ENCODE results near the gene FCER1G. TPM values are rescaled to one million over a fixed set of nuclear protein-coding genes. Genes with fewer than 3 reads are reported as not detected.

FCER1G gene
- total and polyA plus RNA-seq, 2 donors (not counting 3 experiments of a cell fraction or from before 2014, with no cell fraction given), result 1.1 to 1.6 TPM

DNA sequence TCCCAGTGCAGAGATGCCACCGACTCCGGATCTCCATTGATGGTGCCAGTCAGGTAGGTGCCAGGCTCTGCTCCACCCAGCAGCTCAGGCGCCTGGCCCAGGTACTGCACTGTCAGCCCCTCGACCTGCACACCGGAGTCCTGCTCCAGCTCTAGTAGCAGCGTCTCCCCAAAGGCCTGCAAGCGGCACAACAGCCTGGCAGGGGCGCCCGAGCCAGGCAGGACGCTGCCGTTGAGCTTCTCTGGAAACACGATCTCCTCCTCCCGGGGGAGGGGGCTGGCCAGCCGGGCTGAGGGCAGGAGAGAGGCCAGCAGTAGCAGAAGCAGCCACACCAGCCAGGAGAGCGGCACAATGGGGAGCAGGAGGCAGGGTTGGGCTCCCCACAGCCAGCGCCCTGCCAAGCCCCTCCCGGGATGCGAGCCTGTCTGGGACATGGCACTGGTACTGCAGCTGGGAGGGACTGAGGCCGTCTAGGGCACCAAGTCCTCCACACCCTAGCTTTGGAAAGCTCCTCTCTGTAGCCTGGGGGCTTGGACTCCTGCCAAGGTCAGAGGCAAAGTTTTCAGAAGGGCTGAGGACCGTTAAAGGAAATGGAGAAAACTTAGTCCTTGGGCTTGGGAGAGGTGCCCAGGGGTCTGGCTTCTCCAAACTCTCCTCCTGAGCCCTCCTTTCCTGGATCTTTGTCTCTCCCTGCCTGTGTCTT is 16.8 kb upstream of the FCER1G start:
- Histone ChIP-seq H3K4me3 (replicated peaks in 1 of 3; ENCODE audit: insufficient read depth in 1 of 3, low read depth in 1 of 3, low read length in 3 of 3) (peak overlapping the region; percentile 26 to 51 (median 44)), H3K79me2 (ENCODE audit: control insufficient read depth, insufficient read depth, low read length) (peaks cover 44% of the 10 kb centered on the region), H3K36me3 (ENCODE audit: control insufficient read depth in 2 of 2, extremely low read depth in 1 of 2, insufficient read depth in 2 of 2, low read length in 2 of 2) (peaks cover 0 to 2% of the 10 kb centered on the region in 2 experiments), H2AFZ (ENCODE audit: low read depth, low read length) (peak overlapping the region; percentile 16), H3K27ac (ENCODE audit: insufficient read depth, low read depth, low read length) (peak overlapping the region; percentile 98), H3K4me2 (ENCODE audit: insufficient read depth, low read length) (peak overlapping the region; percentile 47), H4K20me1 (replicated peaks; ENCODE audit: control insufficient read depth, extremely low read depth, insufficient read depth, low read length) (no peaks in the 10 kb centered on the region), H3K27me3 (ENCODE audit: control insufficient read depth in 2 of 2, insufficient read depth in 2 of 2, low read length in 2 of 2) (no peaks in the 10 kb centered on the region), H3K9me1 (replicated peaks; ENCODE audit: control insufficient read depth, extremely low read depth, insufficient read depth, low read length) (no peaks in the 10 kb centered on the region), H3K4me1 (ENCODE audit: control insufficient read depth, extremely low read depth, insufficient read depth, low read length) (peaks cover 59% of the 10 kb centered on the region), H3K9me3 (replicated peaks; ENCODE audit: control insufficient read depth, insufficient read depth, low read length) (no peaks in the 10 kb centered on the region), H3K9ac (replicated peaks; ENCODE audit: extremely low read depth, insufficient read depth, low read length) (peak overlapping the region; percentile 42)
- intact Hi-C loops (cut with micrococcal nuclease), result no loop called here
- POLR2A ChIA-PET, result interaction anchor here (0.5 kb wide), 1 partner anchor 44 kb away, joined by 3 read pairs; no protein-coding TSS in a partner anchor
- peak; percentile 62 for DNase-seq (ENCODE audit: low read depth, low spot score)
- peak; percentile 78 for TF ChIP-seq POLR2A (IDR thresholded peaks at IDR 0.05; ENCODE audit: low read depth, low read length)
- no peak for TF ChIP-seq EZH2 (IDR thresholded peaks at IDR 0.05; ENCODE audit: borderline replicate concordance, low read depth, low read length, severe bottlenecking)
- TF ChIP-seq GATA2 (IDR thresholded peaks at IDR 0.05; ENCODE audit: insufficient read depth, insufficient read length, low read depth, low read length), result no peak
- TF ChIP-seq, protein P1, sequence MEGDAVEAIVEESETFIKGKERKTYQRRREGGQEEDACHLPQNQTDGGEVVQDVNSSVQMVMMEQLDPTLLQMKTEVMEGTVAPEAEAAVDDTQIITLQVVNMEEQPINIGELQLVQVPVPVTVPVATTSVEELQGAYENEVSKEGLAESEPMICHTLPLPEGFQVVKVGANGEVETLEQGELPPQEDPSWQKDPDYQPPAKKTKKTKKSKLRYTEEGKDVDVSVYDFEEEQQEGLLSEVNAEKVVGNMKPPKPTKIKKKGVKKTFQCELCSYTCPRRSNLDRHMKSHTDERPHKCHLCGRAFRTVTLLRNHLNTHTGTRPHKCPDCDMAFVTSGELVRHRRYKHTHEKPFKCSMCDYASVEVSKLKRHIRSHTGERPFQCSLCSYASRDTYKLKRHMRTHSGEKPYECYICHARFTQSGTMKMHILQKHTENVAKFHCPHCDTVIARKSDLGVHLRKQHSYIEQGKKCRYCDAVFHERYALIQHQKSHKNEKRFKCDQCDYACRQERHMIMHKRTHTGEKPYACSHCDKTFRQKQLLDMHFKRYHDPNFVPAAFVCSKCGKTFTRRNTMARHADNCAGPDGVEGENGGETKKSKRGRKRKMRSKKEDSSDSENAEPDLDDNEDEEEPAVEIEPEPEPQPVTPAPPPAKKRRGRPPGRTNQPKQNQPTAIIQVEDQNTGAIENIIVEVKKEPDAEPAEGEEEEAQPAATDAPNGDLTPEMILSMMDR (IDR thresholded peaks at IDR 0.05; ENCODE audit: extremely low read depth in 1 of 2, insufficient read depth in 1 of 2, low read depth in 1 of 2, low read length in 2 of 2), result no peak
- TF ChIP-seq JUN (IDR thresholded peaks at IDR 0.05; ENCODE audit: borderline replicate concordance, insufficient read depth, insufficient read length, low read depth), result no peak
- TF ChIP-seq POLR2AphosphoS5 (IDR thresholded peaks at IDR 0.05; ENCODE audit: insufficient read depth, low read depth, low read length), result peak; percentile 60
- no peak for TF ChIP-seq MYC (IDR thresholded peaks at IDR 0.05; ENCODE audit: low read depth, low read length)
- no peak for TF ChIP-seq FOS (IDR thresholded peaks at IDR 0.05; ENCODE audit: borderline replicate concordance, insufficient read depth, low read length)
- TF ChIP-seq, protein P2, sequence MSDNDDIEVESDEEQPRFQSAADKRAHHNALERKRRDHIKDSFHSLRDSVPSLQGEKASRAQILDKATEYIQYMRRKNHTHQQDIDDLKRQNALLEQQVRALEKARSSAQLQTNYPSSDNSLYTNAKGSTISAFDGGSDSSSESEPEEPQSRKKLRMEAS (IDR thresholded peaks at IDR 0.05; ENCODE audit: insufficient read depth, insufficient read length), result no peak
- peak; percentile 33 for FAIRE-seq
- CTCF ChIA-PET, result interaction anchor here (1.0 to 3.2 kb wide), 7 partner anchors 9 to 184 kb away, joined by 3 to 35 read pairs (median 14); partner anchors contain the start of genes PPOX and TOMM40L
- TSS peak; percentile 4 for BruUV-seq (replicated peaks)
- dilution Hi-C loops (cut with MboI; ENCODE audit: extremely low pct_ligation_motif_present, low sequenced_read_pairs), result no loop called here

Measured in endothelial cell of umbilical vein (primary cell).